Breast epithelium (tissue), 4 donors: ENCODE data around the gene PRR7. TPM values are rescaled to one million over a fixed set of nuclear protein-coding genes. Genes with fewer than 3 reads are reported as not detected.

Experiments
- DNase-seq, 2 donors: peaks; one replicate each; pipeline ENCODE4 v3.0.0-alpha.2; 2019; ENCODE audit warnings: low spot score in 2 of 2
- H3K27ac ChIP-seq, 2 donors: fragments of 200-600 bp; sonication (generic) in 1 of 2; one replicate each; pipeline ENCODE4 v1.5.1; 2016 to 2019; ENCODE audit warnings: mild to moderate bottlenecking in 1 of 2
- H3K27me3 ChIP-seq, 2 donors: fragments of 200-600 bp; sonication (generic) in 1 of 2; one replicate each; pipeline versions ENCODE4 v1.5.1 to v1.6.0; 2017 to 2019; ENCODE audit warnings: control low read depth in 1 of 2, mild to moderate bottlenecking in 1 of 2
- H3K36me3 ChIP-seq: fragments of 200-600 bp; one replicate; pipeline ENCODE4 v1.5.1; 2019
- H3K4me1 ChIP-seq, 2 donors: fragments of 200-600 bp; sonication (generic); one replicate each; pipeline ENCODE4 v1.5.1; 2016 to 2019; ENCODE audit warnings: control low read depth in 1 of 2
- H3K4me3 ChIP-seq, 3 donors: fragments of 200-600 bp; sonication (generic); 1 replicate in 2 of 3; 2 replicates in 1 of 3; pipeline ENCODE4 v1.5.1; 2016 to 2019; ENCODE audit warnings: mild to moderate bottlenecking in 3 of 3, moderate library complexity in 2 of 3
- H3K9me3 ChIP-seq, 2 donors: fragments of 200-600 bp; sonication (generic) in 1 of 2; one replicate each; pipeline ENCODE4 v1.5.1; 2016 to 2019; ENCODE audit warnings: control low read depth in 1 of 2
- CTCF ChIP-seq, 3 donors: fragments of 450-650 bp; IDR thresholded peaks; one replicate each; pipeline ENCODE4 v1.5.1; 2016 to 2017; ENCODE audit warnings: antibody characterized with exemption in 3 of 3, mild to moderate bottlenecking in 3 of 3, moderate library complexity in 3 of 3
- POLR2A ChIP-seq: fragments of 450-650 bp; IDR thresholded peaks from one replicate; pipeline ENCODE4 v1.6.1; 2016; ENCODE audit warnings: antibody characterized with exemption, mild to moderate bottlenecking, moderate library complexity
- POLR2AphosphoS5 ChIP-seq, 3 donors: sonication (generic); formaldehyde crosslinking; IDR thresholded peaks; one replicate each; pipeline ENCODE4 v1.6.1; 2017; ENCODE audit warnings: antibody characterized with exemption in 3 of 3
- intact Hi-C: fragments of 100-400 bp; cut with DNase I; formaldehyde crosslinking; loops from one replicate; pipeline ENCODE4 v1.15.1; 2023; ENCODE audit warnings: low total_unique reads
- total RNA-seq, 3 donors: library from RNA; depleted of rRNA; stranded (reverse); fragments of >200 nt; gene quantifications; one replicate each; pipeline ENCODE4 v1.1.0, GENCODE V29; 2016

PRR7 gene
- total RNA-seq, 3 donors from 2014 or later = 0.48 to 2.0 (median 1.3) TPM

DNA sequence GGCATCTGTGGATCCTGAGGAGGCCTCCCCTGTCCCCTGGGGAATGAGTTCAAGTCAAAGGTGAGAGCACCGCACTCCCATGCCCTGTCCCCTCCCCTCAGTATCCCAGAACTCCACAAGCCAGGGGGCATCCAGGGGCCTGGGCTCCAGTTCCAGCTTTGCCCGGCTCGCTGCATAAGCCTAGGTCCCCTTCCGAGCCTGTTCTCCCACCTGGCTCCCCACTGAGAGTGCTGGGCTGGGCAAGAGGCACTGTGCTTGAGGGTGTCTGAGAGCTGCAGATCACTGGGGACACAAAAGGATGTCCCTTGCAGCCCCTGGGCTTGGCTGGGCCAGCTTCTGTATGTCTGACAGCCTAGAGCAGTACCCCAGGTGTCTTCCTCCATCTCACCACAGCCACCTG lies 58.5 kb downstream of the PRR7 start:
- H3K27ac ChIP-seq = no peak overlapping the region
- TF ChIP-seq POLR2A = no peak
- no peak for TF ChIP-seq CTCF (IDR thresholded peaks at IDR 0.05)
- no peak for TF ChIP-seq POLR2AphosphoS5 (IDR thresholded peaks at IDR 0.05)
- no peaks in the 10 kb centered on the region for H3K27me3 ChIP-seq
- DNase-seq = no peak
- intact Hi-C loops = no loop called here
- no peak overlapping the region for H3K4me3 ChIP-seq
- no peaks in the 10 kb centered on the region for H3K4me1 ChIP-seq
- H3K9me3 ChIP-seq = no peaks in the 10 kb centered on the region
- H3K36me3 ChIP-seq = no peaks in the 10 kb centered on the region

Other genes with a start within 250 kb of the PRR7 start
- gene RAB24, start 143.1 kb upstream of the PRR7 start, total RNA-seq = 10 to 100 TPM; 21.4 to 62.9 (median 36.0) TPM
- gene PRELID1, start 143.0 kb upstream of the PRR7 start, total RNA-seq = 10 to 100 TPM; 61.0 to 97.0 (median 68.8) TPM
- 10 to 100 TPM in 1 of 3 donors, 1 to 10 TPM in 2; 4.2 to 10.5 (median 9.4) TPM for gene MXD3, start 134.9 kb upstream of the PRR7 start, total RNA-seq
- 100 to 1,000 TPM; 139 to 188 (median 170) TPM for gene LMAN2, start 95.1 kb upstream of the PRR7 start, total RNA-seq
- 10 to 100 TPM in 2 of 3 donors, 1 to 10 TPM in 1; 9.0 to 16.4 (median 11.3) TPM for gene RGS14, start 88.9 kb upstream of the PRR7 start, total RNA-seq
- gene SLC34A1, start 62.4 kb upstream of the PRR7 start, total RNA-seq = not detected
- gene PFN3, start 46.2 kb upstream of the PRR7 start, total RNA-seq = not detected
- gene F12, start 37.2 kb upstream of the PRR7 start, total RNA-seq = 1 to 10 TPM in 2 of 3 donors, under 1 TPM in 1; 0.64 to 2.9 (median 2.6) TPM
- gene GRK6, start 20.1 kb upstream of the PRR7 start, total RNA-seq = 10 to 100 TPM; 21.3 to 25.0 (median 22.1) TPM
- 10 to 100 TPM; 30.7 to 94.6 (median 61.3) TPM for gene DBN1, start 26.8 kb downstream of the PRR7 start, total RNA-seq
- gene PDLIM7, start 50.8 kb downstream of the PRR7 start, total RNA-seq = 10 to 100 TPM; 17.1 to 61.9 (median 42.6) TPM
- 1 to 10 TPM; 1.6 to 7.2 (median 6.6) TPM for gene DOK3, start 63.0 kb downstream of the PRR7 start, total RNA-seq
- gene DDX41, start 70.1 kb downstream of the PRR7 start, total RNA-seq = 100 to 1,000 TPM in 2 of 3 donors, 10 to 100 TPM in 1; 76.0 to 110 (median 103) TPM
- gene FAM193B, start 107.7 kb downstream of the PRR7 start, total RNA-seq = 10 to 100 TPM; 35.4 to 81.5 (median 77.0) TPM
- gene TMED9, start 145.4 kb downstream of the PRR7 start, total RNA-seq = 100 to 1,000 TPM in 1 of 3 donors, 10 to 100 TPM in 2; 75.4 to 109 (median 95.1) TPM
- gene B4GALT7, start 153.3 kb downstream of the PRR7 start, total RNA-seq = 10 to 100 TPM; 21.4 to 27.5 (median 22.6) TPM